ENCODE results near the gene NSUN4. TPM values are rescaled to one million over a fixed set of nuclear protein-coding genes. Genes with fewer than 3 reads are reported as not detected.

Gene NSUN4
- total and polyA plus RNA-seq, 2 of the 13 experiments (the other 11 are each of a cell fraction or from before 2014, with no cell fraction given): 21.5 to 23.5 TPM

- 73% methylated on average over 2 of the region's 7 CpGs for WGBS (ENCODE audit: low lambda C conversion rate)
- no TSS peak for BruUV-seq (replicated peaks)
- no peak for TF ChIP-seq ZNF451 (CRISPR knock-in tag; IDR thresholded peaks at IDR 0.05)
- TF ChIP-seq HDAC1 (CRISPR knock-in tag; IDR thresholded peaks at IDR 0.05): no peak
- TF ChIP-seq ZUFSP (CRISPR knock-in tag; IDR thresholded peaks at IDR 0.05; ENCODE audit: borderline replicate concordance): no peak
- no peak for TF ChIP-seq TRIM22 (IDR thresholded peaks at IDR 0.05)
- TF ChIP-seq RARA (CRISPR knock-in tag; IDR thresholded peaks at IDR 0.05): no peak
- no peak for TF ChIP-seq SALL2 (CRISPR knock-in tag; IDR thresholded peaks at IDR 0.05)
- TF ChIP-seq ATF5 (CRISPR knock-in tag; IDR thresholded peaks at IDR 0.05; ENCODE audit: low read depth): no peak
- TF ChIP-seq GABPB1 (CRISPR knock-in tag; IDR thresholded peaks at IDR 0.05): no peak
- no peak for TF ChIP-seq ZNF878 (CRISPR knock-in tag; IDR thresholded peaks at IDR 0.05)
- TF ChIP-seq TMF1 (CRISPR knock-in tag; IDR thresholded peaks at IDR 0.05; ENCODE audit: low read depth): no peak
- TF ChIP-seq ZNF709 (CRISPR knock-in tag; IDR thresholded peaks at IDR 0.05): no peak
- TF ChIP-seq HMGXB3 (CRISPR knock-in tag; IDR thresholded peaks at IDR 0.05; ENCODE audit: borderline replicate concordance): no peak
These were observed 70.4 kb downstream of the NSUN4 start for GRCh38 chr1:46411010-46411405.

More at GRCh38 chr1:46411010-46411405, 70.4 kb downstream of the NSUN4 start:
- Histone ChIP-seq H4K20me1 (ENCODE audit: insufficient read depth, low read length) (no peaks in the 10 kb centered on the region), H3K4me3 (replicated peaks in 1 of 3; ENCODE audit: insufficient read depth in 1 of 3, low read depth in 2 of 3, low read length in 3 of 3) (no peak overlapping the region), H3K27ac (ENCODE audit: extremely low read length, insufficient read depth, low read length) (no peak overlapping the region), H3K36me3 (replicated peaks in 1 of 2; ENCODE audit: control insufficient read depth in 1 of 2, insufficient read depth in 2 of 2, low read length in 2 of 2) (peaks cover 0 to 1% of the 10 kb centered on the region in 2 experiments; a peak in 1 of 5 replicates), H3K9ac (ENCODE audit: insufficient read depth, low read depth, low read length) (no peak overlapping the region), H2AFZ (ENCODE audit: low read length) (no peak overlapping the region), H3K27me3 (ENCODE audit: control insufficient read depth in 1 of 2, insufficient read depth in 2 of 2, low read length in 2 of 2) (no peaks in the 10 kb centered on the region), H3K79me2 (ENCODE audit: insufficient read depth, low read length) (no peaks in the 10 kb centered on the region), H3K4me1 (ENCODE audit: insufficient read depth, low read length) (no peaks in the 10 kb centered on the region), H3K4me2 (ENCODE audit: low read depth, low read length) (no peak overlapping the region), H3K9me3 (ENCODE audit: low read length) (no peaks in the 10 kb centered on the region)
- CTCF ChIA-PET (ENCODE audit: low intra/inter-chr PET ratio, low total read pairs): no interaction called here
- ATAC-seq (no peak), FAIRE-seq (no peak), DNase-seq (ENCODE audit: low spot score) (no peak)
- POLR2A ChIA-PET: interaction anchor here (0.6 kb wide), 1 partner anchor 36 kb away, joined by 3 read pairs; no protein-coding TSS in a partner anchor
- in situ Hi-C loops (cut with HindIII; ENCODE audit: extremely low pct_ligation_motif_present, low pct_unique_long_range_greater_than_20kb) (no loop called here), intact Hi-C loops (cut with micrococcal nuclease; ENCODE audit: unreplicated experiment) (no loop called here)

All from HepG2 (cell line).